HG02759 (cell line): ENCODE results near the gene LTBP4.

Experiments used
- ATAC-seq: cut with Tn5 transposase; IDR thresholded peaks from one replicate; pipeline ENCODE4 v1.9.1; 2021; ENCODE audit warnings: mild to moderate bottlenecking, moderate library complexity; ENCODE audit not compliant: unreplicated experiment

The LTBP4 gene

DNA sequence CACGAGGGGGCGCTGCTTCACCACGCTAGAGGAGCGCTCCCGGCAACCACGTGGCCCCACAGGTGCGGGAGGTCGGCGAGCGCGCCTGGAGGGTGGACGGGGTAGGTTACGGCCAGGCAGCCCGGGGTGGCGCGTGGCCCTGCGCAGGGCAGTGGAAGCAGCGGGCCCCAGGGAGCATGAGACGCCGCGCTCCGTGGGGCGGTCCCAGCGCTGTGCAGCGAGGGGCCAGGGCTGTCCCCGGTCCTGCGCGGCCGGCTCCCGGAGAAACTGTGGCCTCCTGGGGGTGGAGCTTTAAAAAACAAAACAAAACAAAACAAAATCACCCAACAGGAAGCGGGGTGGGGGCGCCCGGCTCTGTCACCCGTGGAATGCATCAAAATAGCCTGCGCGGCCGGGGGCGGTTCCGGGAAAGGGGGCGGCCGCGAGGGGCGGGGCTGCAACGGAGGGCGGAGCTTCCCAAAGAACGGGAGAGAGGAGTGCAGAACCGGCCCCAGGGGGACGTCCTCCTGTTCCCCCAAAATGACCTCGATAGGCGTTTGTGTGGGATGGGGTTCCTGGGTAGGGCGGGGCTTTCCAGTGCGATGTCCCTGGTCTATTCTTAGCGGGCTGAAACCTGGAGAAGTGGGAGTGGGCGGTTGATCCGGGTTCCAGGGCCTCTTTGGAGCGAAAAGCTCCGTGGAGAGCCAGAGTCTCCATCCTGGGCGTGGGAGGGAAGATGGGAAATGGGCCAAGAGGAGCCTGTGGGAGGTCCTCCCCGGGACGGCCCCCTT, 61.9 kb downstream of the LTBP4 start:
- ATAC-seq: peak; percentile 88

- no peak for ATAC-seq
Measured at GRCh38 chr19:40663695-40664692, 62.8 kb downstream of the LTBP4 start.

DNA sequence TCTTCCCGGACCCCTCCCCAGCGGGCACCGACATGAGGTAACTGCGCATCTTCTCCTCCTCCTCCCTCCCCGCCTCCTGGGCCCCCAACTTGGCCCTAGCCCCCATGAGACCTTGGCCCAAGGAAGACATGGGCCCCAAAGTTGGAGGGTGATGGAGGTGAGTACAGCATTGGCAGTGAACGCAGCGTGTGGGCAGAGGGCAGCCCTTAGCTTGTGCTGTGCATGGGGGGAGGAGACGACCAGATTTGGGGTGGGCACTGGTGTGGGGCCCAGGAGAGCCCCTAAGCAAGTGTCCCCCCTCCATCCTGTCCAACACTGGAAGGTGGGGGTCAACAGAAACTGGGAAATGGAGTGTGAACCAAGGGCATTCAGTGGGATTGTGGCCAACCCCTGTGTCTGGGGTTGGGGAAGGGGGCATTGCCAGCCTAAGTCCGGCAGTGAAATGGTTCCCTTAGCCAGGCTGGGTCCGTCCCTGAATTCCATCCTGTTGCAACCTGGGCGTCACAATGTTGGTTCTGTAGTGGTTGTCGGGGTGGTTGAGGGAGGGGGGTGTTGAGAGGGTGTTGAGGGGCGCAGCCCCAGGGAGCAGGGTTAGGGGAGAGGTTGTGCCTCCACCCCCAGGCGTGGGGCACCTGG, 65.8 kb downstream of the LTBP4 start:
- no peak for ATAC-seq

DNA sequence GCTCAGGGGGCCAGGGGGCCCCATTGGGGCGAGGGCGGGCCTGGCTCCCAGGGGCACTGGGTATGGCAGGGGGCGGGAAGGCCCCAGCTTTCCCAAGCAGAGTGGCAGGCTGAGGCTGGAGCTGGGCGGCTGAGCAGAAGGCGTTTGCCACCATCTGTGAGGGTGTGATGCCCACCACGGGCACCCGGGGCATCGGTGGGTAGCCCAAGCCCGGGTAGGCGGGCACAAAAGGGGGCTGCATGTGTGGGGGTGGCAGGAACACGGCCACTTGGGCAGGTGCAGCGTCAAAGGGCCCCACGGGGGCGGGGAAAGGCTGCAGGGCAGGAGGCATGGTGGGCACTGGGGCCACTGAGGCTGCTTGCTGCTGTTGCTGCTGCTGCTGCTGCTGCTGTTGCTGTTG, 66.4 kb downstream of the LTBP4 start:
- ATAC-seq: no peak

GRCh38 chr19:40668991-40669614, 67.9 kb downstream of the LTBP4 start:
- no peak for ATAC-seq

- ATAC-seq: no peak
Measured at GRCh38 chr19:40671404-40671803, 70.2 kb downstream of the LTBP4 start.

GRCh38 chr19:40672038-40672437, 70.9 kb downstream of the LTBP4 start:
- ATAC-seq: no peak

DNA sequence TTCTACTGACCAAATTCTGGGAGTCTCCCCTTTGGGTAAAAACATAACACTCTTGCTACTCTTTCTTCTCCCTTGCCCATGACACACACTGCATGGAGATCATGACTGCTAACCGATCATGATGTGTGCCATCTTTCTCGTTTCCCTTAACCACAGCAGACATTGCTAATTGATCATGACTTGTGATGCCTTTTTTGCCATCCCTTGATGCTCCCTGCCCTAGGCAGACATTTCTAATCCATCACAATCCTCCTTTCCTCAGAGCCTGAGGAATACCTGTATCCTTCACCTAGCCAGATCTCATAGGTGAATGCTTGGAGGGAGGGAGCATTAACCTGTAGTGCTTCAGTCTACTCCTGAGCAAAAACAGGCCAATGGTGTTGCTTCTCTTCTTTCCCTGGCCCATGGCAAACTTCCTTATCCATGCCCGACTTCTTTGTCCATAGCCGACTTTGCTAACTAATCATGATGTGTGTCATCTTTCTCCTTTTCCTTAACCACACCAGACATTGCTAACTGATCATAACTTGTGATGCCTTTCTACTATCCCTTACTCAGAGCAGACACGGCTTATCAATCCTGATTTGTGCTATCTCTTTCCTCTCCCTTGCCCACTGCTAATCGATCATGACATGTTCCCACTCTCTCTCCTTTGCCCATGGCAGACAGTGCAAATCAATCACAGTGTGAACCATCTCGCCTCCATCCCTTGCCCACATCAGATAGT, 71.6 kb downstream of the LTBP4 start:
- ATAC-seq: no peak

DNA sequence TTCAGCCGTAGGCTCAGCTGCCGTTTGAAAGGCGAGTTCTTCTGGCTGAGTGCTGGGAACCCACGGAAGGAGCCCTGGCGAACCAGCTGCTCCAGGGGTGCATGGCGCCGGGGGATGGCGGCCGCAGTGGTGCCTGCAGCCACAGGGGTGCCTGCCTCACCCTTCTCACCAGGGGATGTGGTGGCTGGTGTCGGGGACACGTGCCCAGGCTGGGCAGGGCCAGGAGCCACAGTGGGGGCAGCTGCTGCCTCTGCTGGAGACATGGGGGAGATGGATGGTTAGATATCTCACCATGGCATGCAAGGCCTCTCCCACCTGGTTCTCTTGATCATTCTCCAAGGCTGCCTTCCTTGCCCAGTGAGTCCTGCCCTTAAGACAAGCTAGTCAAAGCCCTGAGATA, 72.2 kb downstream of the LTBP4 start:
- ATAC-seq: no peak

GRCh38 chr19:40674291-40674690, 73.1 kb downstream of the LTBP4 start:
- ATAC-seq: no peak

DNA sequence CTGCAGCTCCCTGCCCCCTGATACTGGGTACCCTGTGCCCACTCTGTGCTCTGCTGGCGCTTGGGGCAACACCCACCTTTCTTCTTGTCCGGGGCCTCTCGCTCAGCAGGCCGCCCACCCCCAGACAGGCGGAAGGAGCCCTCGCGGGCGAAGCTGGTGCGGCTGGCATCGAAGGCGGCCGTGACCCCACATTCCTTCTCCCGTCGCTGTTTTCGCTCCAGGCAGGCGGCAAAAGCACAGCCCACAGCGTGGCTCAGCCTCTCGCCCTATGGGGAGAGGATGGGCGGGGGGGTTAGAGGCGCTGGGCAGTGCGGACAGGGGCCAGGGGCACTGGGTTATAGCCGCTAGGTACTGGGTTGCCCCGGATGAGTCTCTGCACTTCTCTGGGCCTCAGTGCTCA, 76.0 kb downstream of the LTBP4 start:
- no peak for ATAC-seq
